MCF 10A (cell line): ENCODE results near the gene ADAM22. TPM values are rescaled to one million over a fixed set of nuclear protein-coding genes. Genes with fewer than 3 reads are reported as not detected.

Source experiments
- BruUV-seq: library from RNA; stranded (reverse); fragments of 400-500 nt; replicated peaks from 2 replicates; lab custom pipeline; 2021; lab: Mats Ljungman, UMichigan
- CTCF ChIA-PET: fragments of 300-600 bp; sonication (Branson Sonifier 250); formaldehyde crosslinking; extraction: SDS; loops from one replicate; lab custom pipeline; 2021; ENCODE audit warnings: antibody characterized with exemption, inconsistent platforms; lab: Yijun Ruan, JAX
- POLR2A ChIA-PET: fragments of 300-600, 350-650 bp; sonication (Branson Sonifier 250); formaldehyde crosslinking; extraction: SDS; loops from one replicate; lab custom pipeline; 2020; ENCODE audit warnings: antibody characterized with exemption, inconsistent platforms; lab: Yijun Ruan, JAX
- DNase-seq: peaks from one replicate; pipeline ENCODE4 v3.0.0-alpha.2; 2018; ENCODE audit not compliant: unreplicated experiment
- H3K27ac Mint-ChIP-seq: one replicate; pipeline ENCODE4 v1.8.0; 2022; ENCODE audit warnings: mild to moderate bottlenecking, low read depth, mixed read lengths; ENCODE audit not compliant: unreplicated experiment
- H3K27me3 Mint-ChIP-seq: one replicate; pipeline ENCODE4 v1.8.0; 2022; ENCODE audit warnings: mixed read lengths; ENCODE audit not compliant: insufficient read depth, unreplicated experiment
- H3K36me3 Mint-ChIP-seq: one replicate; pipeline ENCODE4 v1.8.0; 2022; ENCODE audit warnings: mild to moderate bottlenecking, moderate library complexity, mixed read lengths; ENCODE audit not compliant: insufficient read depth, unreplicated experiment
- H3K4me1 Mint-ChIP-seq: one replicate; pipeline ENCODE4 v1.8.0; 2022; ENCODE audit warnings: mixed read lengths; ENCODE audit not compliant: insufficient read depth, unreplicated experiment
- H3K4me3 Mint-ChIP-seq: one replicate; pipeline ENCODE4 v1.8.0; 2022; ENCODE audit warnings: mild to moderate bottlenecking, moderate library complexity, mixed read lengths; ENCODE audit not compliant: unreplicated experiment
- H3K9me3 Mint-ChIP-seq: one replicate; pipeline ENCODE4 v1.8.0; 2022; ENCODE audit warnings: mixed read lengths; ENCODE audit not compliant: unreplicated experiment
- intact Hi-C: fragments of 100-400 bp; cut with micrococcal nuclease; formaldehyde crosslinking; loops from 2 replicates; pipeline ENCODE4 v1.14.1; 2022
- total RNA-seq: library from RNA; stranded (reverse); gene quantifications from 2 replicates; pipeline ENCODE4 v1.2.3, GENCODE V29; 2022
- TF ChIP-seq, protein P1 (sequence below): fragments of 200-600 bp; IDR thresholded peaks from one replicate; pipeline ENCODE4 v1.8.0; 2022; ENCODE audit warnings: antibody characterized with exemption, mild to moderate bottlenecking; ENCODE audit not compliant: unreplicated experiment

Gene ADAM22
- total RNA-seq, 1 experiment from 2014 or later: not detected

DNA sequence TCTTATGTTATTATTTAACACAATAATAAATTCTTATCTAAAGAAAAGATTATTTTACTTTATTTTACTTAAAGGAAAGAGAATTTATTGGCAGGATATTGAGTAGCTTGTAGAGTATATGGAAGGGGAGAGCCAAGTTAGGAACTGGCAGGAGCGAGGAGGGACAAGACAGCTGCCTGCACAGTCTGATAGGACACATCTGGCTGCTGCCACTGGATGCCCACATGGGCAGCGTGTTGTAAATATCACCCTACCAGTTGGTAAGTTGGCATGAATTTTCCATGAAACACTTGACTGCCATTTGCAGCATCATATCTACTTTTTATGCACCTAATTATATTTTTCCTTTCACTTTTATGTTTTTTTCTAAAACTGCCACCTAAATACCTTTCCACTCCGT is 266.2 kb downstream of the ADAM22 start:
- Mint-ChIP-seq H3K9me3 (no peaks in the 10 kb centered on the region), H3K4me1 (no peaks in the 10 kb centered on the region), H3K36me3 (peaks cover 13% of the 10 kb centered on the region), H3K27me3 (peaks cover 10% of the 10 kb centered on the region), H3K27ac (no peak overlapping the region), H3K4me3 (no peak overlapping the region)
- no peak for DNase-seq
- TF ChIP-seq, protein P1, sequence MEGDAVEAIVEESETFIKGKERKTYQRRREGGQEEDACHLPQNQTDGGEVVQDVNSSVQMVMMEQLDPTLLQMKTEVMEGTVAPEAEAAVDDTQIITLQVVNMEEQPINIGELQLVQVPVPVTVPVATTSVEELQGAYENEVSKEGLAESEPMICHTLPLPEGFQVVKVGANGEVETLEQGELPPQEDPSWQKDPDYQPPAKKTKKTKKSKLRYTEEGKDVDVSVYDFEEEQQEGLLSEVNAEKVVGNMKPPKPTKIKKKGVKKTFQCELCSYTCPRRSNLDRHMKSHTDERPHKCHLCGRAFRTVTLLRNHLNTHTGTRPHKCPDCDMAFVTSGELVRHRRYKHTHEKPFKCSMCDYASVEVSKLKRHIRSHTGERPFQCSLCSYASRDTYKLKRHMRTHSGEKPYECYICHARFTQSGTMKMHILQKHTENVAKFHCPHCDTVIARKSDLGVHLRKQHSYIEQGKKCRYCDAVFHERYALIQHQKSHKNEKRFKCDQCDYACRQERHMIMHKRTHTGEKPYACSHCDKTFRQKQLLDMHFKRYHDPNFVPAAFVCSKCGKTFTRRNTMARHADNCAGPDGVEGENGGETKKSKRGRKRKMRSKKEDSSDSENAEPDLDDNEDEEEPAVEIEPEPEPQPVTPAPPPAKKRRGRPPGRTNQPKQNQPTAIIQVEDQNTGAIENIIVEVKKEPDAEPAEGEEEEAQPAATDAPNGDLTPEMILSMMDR: no peak
- ChIA-PET CTCF (interaction anchor here (0.5 kb wide), 1 partner anchor 272 kb away, joined by 3 read pairs; no protein-coding TSS in a partner anchor), POLR2A (interaction anchor here (0.7 kb wide), 1 partner anchor 785 kb away, joined by 3 read pairs; no protein-coding TSS in a partner anchor)
- intact Hi-C loops: no loop called here
- no TSS peak for BruUV-seq

DNA sequence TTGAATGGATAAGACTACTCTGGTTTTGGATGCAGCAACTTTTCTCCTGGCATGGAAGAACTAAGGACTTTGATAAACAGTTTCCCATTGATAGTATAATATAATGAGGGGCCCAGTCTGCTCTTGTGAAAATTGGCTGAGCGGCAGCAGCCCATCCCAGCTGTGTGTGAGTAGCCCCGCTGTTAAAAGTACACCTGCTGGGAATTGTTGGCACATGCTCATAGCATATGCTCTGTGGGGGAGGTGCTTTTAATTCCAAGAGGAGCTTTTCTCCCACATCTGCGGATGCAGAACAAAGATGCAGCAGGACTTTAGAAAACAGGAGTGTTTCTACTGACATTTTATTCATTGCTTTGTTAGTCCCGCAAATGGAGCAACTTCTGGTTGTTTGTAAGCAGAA is 266.7 kb downstream of the ADAM22 start:
- Mint-ChIP-seq H3K27ac (no peak overlapping the region), H3K36me3 (peaks cover 17% of the 10 kb centered on the region), H3K4me3 (no peak overlapping the region), H3K27me3 (peaks cover 10% of the 10 kb centered on the region), H3K9me3 (no peaks in the 10 kb centered on the region), H3K4me1 (no peaks in the 10 kb centered on the region)
- intact Hi-C loops: no loop called here
- TF ChIP-seq, protein P1: no peak
- ChIA-PET CTCF (no interaction called here), POLR2A (interaction anchor here (0.7 kb wide), 1 partner anchor 786 kb away, joined by 3 read pairs; no protein-coding TSS in a partner anchor)
- no peak for DNase-seq
- no TSS peak for BruUV-seq

DNA sequence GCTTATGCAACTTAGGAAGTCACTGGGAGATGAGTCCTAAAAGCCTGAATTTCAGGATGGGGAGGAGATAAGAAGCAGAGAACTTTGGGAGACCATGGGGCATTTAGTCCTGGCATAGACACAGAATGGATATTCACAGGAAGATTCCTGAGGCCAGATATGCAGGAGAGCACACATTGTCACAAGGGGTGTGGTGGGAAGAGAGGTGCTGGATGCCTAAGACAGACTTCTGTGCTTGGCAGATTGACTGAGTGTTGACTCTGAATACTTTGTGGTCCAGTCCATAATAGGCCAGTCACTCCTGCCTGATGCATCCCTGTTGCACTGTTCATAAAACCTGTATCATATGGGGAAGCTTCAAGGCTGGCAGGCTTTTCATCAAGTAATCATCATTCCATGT is 267.3 kb downstream of the ADAM22 start:
- H3K9me3 Mint-ChIP-seq: no peaks in the 10 kb centered on the region
- TF ChIP-seq, protein P1: no peak
- H3K4me1 Mint-ChIP-seq: no peaks in the 10 kb centered on the region
- H3K4me3 Mint-ChIP-seq: no peak overlapping the region
- POLR2A ChIA-PET: no interaction called here
- peaks cover 10% of the 10 kb centered on the region for H3K27me3 Mint-ChIP-seq
- intact Hi-C loops: no loop called here
- CTCF ChIA-PET: no interaction called here
- no TSS peak for BruUV-seq
- no peak for DNase-seq
- no peak overlapping the region for H3K27ac Mint-ChIP-seq
- peaks cover 22% of the 10 kb centered on the region for H3K36me3 Mint-ChIP-seq

DNA sequence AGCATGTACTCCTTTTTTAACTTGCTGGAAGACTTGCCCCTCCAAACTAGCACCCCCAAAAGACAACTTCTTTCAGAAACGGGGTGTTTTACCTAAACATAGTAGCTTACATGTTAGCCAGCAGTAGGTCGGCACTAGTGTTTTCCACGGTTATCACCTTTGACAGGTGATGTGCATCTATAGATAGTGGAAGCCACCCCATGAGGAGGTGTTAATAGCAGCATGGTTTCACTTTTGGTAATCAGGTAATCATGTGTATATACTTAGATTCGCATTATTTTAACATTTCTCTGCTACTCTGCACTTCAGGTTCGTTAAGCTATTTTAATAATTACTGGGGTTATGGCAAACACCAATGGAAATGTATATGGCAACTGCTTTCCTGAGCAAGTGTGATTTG is 268.2 kb downstream of the ADAM22 start:
- no peak for DNase-seq
- no TSS peak for BruUV-seq
- Mint-ChIP-seq H3K27me3 (peaks cover 5% of the 10 kb centered on the region), H3K4me3 (no peak overlapping the region), H3K27ac (no peak overlapping the region), H3K36me3 (peaks cover 25% of the 10 kb centered on the region), H3K4me1 (no peaks in the 10 kb centered on the region), H3K9me3 (no peaks in the 10 kb centered on the region)
- intact Hi-C loops: no loop called here
- TF ChIP-seq, protein P1: no peak
- ChIA-PET POLR2A (no interaction called here), CTCF (no interaction called here)
